NOMO-1 treated with DMSO at 0.1 percent for 48 hours (cell line): ENCODE results near the gene FRMPD2.
"Not testable (repeated sequence)": the region's sequence is repeated elsewhere in the genome, so short reads cannot be mapped to it uniquely, and the experiment has no call there.

ENCODE experiments used
- DNase-seq: peaks from one replicate; lab custom pipeline; 2025; ENCODE audit not compliant: unreplicated experiment; lab: John Stamatoyannopoulos, UW

FRMPD2 gene

GRCh38 chr10:48206482-48207250 lies 67.8 kb downstream of the FRMPD2 start:
- no peak for DNase-seq

- no peak for DNase-seq
Measured at GRCh38 chr10:48205918-48206317, 68.6 kb downstream of the FRMPD2 start.

- peak; percentile 91 for DNase-seq
Measured at GRCh38 chr10:48199580-48200377, 74.7 kb downstream of the FRMPD2 start.

- no peak for DNase-seq
Measured at GRCh38 chr10:48197236-48197899, 77.1 kb downstream of the FRMPD2 start.

GRCh38 chr10:48195803-48196202 lies 78.7 kb downstream of the FRMPD2 start:
- DNase-seq = no peak

- DNase-seq = no peak
Measured at GRCh38 chr10:48194830-48195229, 79.7 kb downstream of the FRMPD2 start.

- DNase-seq = no peak
Measured at GRCh38 chr10:48193556-48193955, 80.9 kb downstream of the FRMPD2 start.

- DNase-seq = no peak
Measured at GRCh38 chr10:48192881-48193450, 81.5 kb downstream of the FRMPD2 start.

GRCh38 chr10:48187713-48188485 lies 86.6 kb downstream of the FRMPD2 start:
- DNase-seq = no peak

GRCh38 chr10:48187126-48187525 lies 87.4 kb downstream of the FRMPD2 start:
- no peak for DNase-seq

- not testable (repeated sequence) for DNase-seq
Measured at GRCh38 chr10:48186264-48186804, 88.2 kb downstream of the FRMPD2 start.

GRCh38 chr10:48184224-48184623 lies 90.3 kb downstream of the FRMPD2 start:
- DNase-seq = no peak

GRCh38 chr10:48172715-48173114 lies 101.8 kb downstream of the FRMPD2 start:
- not testable (repeated sequence) for DNase-seq

- not testable (repeated sequence) for DNase-seq
Measured at GRCh38 chr10:48160670-48161069, 113.8 kb downstream of the FRMPD2 start.

GRCh38 chr10:48160163-48160562 lies 114.3 kb downstream of the FRMPD2 start:
- DNase-seq = not testable (repeated sequence)

GRCh38 chr10:48154211-48155140 lies 120.0 kb downstream of the FRMPD2 start:
- peak; percentile 46 for DNase-seq

- DNase-seq = not testable (repeated sequence)
Measured at GRCh38 chr10:48147643-48148042, 126.9 kb downstream of the FRMPD2 start.

GRCh38 chr10:48143721-48144642 lies 130.5 kb downstream of the FRMPD2 start:
- DNase-seq = not testable (repeated sequence)
